ENCODE data around the gene TMIE. TPM values are rescaled to one million over a fixed set of nuclear protein-coding genes. Genes with fewer than 3 reads are reported as not detected.

Gene TMIE
- total RNA-seq, 2 donors from 2014 or later = 0.18 to 1.6 TPM

DNA sequence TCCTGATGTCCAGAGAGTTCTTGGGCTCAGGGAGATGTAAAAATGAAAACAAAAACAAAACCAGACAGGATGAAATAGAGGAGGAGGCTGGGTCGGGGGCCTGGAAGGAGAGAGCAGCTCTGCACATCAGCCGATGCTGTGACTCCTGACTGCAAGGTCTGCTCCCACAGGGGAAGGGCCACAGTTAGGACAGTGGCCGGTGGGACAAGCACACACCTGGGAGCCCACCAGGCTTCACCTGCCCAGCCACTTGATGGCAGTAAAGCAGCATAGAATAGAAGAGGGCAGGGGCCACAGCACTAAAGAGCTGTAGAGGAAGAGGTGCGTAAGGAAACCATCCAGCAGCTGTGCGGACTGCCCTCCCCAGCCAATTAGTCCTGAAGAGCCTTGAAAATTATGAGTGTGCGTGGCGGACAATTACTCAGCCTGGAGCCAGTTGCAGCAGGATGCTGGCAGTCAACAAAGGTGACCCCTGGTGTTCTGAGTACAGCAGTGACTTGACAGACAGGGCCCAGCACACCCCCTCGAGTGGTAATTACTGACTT lies 37.5 kb upstream of the TMIE start:
- intact Hi-C loops (cut with DNase I) = no loop called here
- 65% methylated on average over 8 of the region's 8 CpGs for WGBS
- no peak for TF ChIP-seq POLR2A (IDR thresholded peaks at IDR 0.05)
- no peak for TF ChIP-seq POLR2AphosphoS5 (IDR thresholded peaks at IDR 0.05)
- TF ChIP-seq, protein P1, sequence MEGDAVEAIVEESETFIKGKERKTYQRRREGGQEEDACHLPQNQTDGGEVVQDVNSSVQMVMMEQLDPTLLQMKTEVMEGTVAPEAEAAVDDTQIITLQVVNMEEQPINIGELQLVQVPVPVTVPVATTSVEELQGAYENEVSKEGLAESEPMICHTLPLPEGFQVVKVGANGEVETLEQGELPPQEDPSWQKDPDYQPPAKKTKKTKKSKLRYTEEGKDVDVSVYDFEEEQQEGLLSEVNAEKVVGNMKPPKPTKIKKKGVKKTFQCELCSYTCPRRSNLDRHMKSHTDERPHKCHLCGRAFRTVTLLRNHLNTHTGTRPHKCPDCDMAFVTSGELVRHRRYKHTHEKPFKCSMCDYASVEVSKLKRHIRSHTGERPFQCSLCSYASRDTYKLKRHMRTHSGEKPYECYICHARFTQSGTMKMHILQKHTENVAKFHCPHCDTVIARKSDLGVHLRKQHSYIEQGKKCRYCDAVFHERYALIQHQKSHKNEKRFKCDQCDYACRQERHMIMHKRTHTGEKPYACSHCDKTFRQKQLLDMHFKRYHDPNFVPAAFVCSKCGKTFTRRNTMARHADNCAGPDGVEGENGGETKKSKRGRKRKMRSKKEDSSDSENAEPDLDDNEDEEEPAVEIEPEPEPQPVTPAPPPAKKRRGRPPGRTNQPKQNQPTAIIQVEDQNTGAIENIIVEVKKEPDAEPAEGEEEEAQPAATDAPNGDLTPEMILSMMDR (IDR thresholded peaks at IDR 0.05) = no peak
- Histone ChIP-seq H3K27me3 (replicated peaks; ENCODE audit: insufficient read depth) (no peaks in the 10 kb centered on the region), H3K4me1 (replicated peaks) (peaks cover 6% of the 10 kb centered on the region), H3K36me3 (no peaks in the 10 kb centered on the region), H3K27ac (no peak overlapping the region), H3K4me3 (no peak overlapping the region), H3K9me3 (no peaks in the 10 kb centered on the region)
- DNase-seq (ENCODE audit: low spot score) = no peak

- 98% methylated on average over 6 of the region's 6 CpGs for WGBS
Observed at GRCh38 chr3:46664188-46664970, 36.8 kb upstream of the TMIE start.

DNA sequence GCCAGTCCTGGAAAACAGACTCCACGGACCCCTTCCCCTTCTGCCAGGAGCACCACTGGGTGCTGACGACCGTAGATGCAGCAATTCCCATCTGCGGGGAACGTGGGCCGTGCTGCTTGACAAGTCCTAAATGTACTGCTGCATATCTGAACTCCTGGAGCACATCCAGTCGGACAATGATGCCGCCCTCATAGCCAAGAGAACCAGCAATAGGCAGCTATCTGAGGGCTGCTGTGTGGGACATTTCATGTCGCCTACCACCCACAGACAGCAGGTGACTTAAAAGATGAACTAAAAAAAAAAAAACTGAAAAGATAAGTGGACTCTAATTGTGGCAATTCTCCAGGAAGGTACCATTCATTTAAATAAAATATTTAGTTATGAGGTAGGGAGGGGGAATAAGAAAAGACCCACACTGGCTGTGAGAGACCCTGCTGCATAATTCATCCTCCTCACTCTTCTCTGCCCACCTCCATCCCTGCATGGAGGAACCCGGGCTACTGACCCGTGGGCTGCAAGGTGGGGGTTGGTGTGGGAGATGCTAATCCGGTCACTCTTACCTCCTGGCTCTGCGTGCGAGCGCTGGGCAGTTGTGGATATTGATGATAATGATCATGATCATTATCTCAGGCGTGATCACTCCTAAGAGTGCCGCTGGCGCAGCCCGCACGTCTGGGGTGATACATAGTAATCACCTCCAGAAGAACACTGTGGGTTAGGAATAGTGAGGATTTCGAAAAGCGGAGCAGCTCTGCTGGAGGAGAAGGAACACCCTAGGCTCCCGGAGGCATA lies 36.0 kb upstream of the TMIE start:
- 75% methylated on average over 22 of the region's 23 CpGs for WGBS
- Histone ChIP-seq H3K4me1 (replicated peaks) (peaks cover 6% of the 10 kb centered on the region), H3K9me3 (no peaks in the 10 kb centered on the region), H3K36me3 (no peaks in the 10 kb centered on the region), H3K4me3 (no peak overlapping the region), H3K27ac (no peak overlapping the region), H3K27me3 (replicated peaks; ENCODE audit: insufficient read depth) (no peaks in the 10 kb centered on the region)
- TF ChIP-seq POLR2A (IDR thresholded peaks at IDR 0.05) (no peak), POLR2AphosphoS5 (IDR thresholded peaks at IDR 0.05) (no peak)
- TF ChIP-seq, protein P1 (IDR thresholded peaks at IDR 0.05) = no peak
- DNase-seq (ENCODE audit: low spot score) = no peak
- intact Hi-C loops (cut with DNase I) = no loop called here

More at GRCh38 chr3:46664188-46664970, 36.8 kb upstream of the TMIE start:
- H3K36me3 ChIP-seq = no peaks in the 10 kb centered on the region
- DNase-seq (ENCODE audit: low spot score) = no peak
- H3K9me3 ChIP-seq = no peaks in the 10 kb centered on the region
- intact Hi-C loops (cut with DNase I) = no loop called here
- no peak overlapping the region for H3K27ac ChIP-seq
- no peak overlapping the region for H3K4me3 ChIP-seq
- H3K27me3 ChIP-seq (replicated peaks; ENCODE audit: insufficient read depth) = no peaks in the 10 kb centered on the region
- no peak for TF ChIP-seq POLR2AphosphoS5 (IDR thresholded peaks at IDR 0.05)
- peaks cover 6% of the 10 kb centered on the region for H3K4me1 ChIP-seq (replicated peaks)

- DNase-seq (ENCODE audit: low spot score) = no peak
- Histone ChIP-seq H3K9me3 (no peaks in the 10 kb centered on the region), H3K4me1 (replicated peaks) (peaks cover 6% of the 10 kb centered on the region), H3K4me3 (no peak overlapping the region), H3K27me3 (replicated peaks; ENCODE audit: insufficient read depth) (no peaks in the 10 kb centered on the region), H3K36me3 (no peaks in the 10 kb centered on the region), H3K27ac (no peak overlapping the region)
- intact Hi-C loops (cut with DNase I) = no loop called here
- 45% methylated on average over 9 of the region's 9 CpGs for WGBS
- TF ChIP-seq, protein P1 (IDR thresholded peaks at IDR 0.05) = no peak
- TF ChIP-seq POLR2A (IDR thresholded peaks at IDR 0.05) = no peak
- no peak for TF ChIP-seq POLR2AphosphoS5 (IDR thresholded peaks at IDR 0.05)
Observed at GRCh38 chr3:46665763-46666452, 35.3 kb upstream of the TMIE start.

GRCh38 chr3:46666453-46666845 lies 34.7 kb upstream of the TMIE start:
- no peak overlapping the region for H3K27ac ChIP-seq
- no peaks in the 10 kb centered on the region for H3K36me3 ChIP-seq
- 40% methylated on average over 7 of the region's 7 CpGs for WGBS
- DNase-seq (ENCODE audit: low spot score) = peak; percentile 64
- intact Hi-C loops (cut with DNase I) = no loop called here
- TF ChIP-seq POLR2AphosphoS5 (IDR thresholded peaks at IDR 0.05) (peak; percentile 27), POLR2A (IDR thresholded peaks at IDR 0.05) (no peak)
- no peaks in the 10 kb centered on the region for H3K27me3 ChIP-seq (replicated peaks; ENCODE audit: insufficient read depth)
- peaks cover 6% of the 10 kb centered on the region for H3K4me1 ChIP-seq (replicated peaks)
- H3K9me3 ChIP-seq = no peaks in the 10 kb centered on the region
- H3K4me3 ChIP-seq = no peak overlapping the region
